Posterior vena cava (tissue), 2 donors: ENCODE data around the gene TSPAN9. TPM values are rescaled to one million over a fixed set of nuclear protein-coding genes. Genes with fewer than 3 reads are reported as not detected.

Source experiments
- DNase-seq: peaks from one replicate; pipeline ENCODE4 v3.0.0-alpha.2; 2020; ENCODE audit warnings: low spot score
- intact Hi-C, 2 donors: fragments of 100-400 bp; cut with DNase I; formaldehyde crosslinking; loops; one replicate each; pipeline versions ENCODE4 v1.14.1 to v1.14.2; 2022 to 2023
- total RNA-seq, 2 donors: library from RNA; stranded (reverse); fragmentation: NEBNext Ultra II Directional; extraction: Animal tissue kit (Norgen Biotek cat#: 25700); gene quantifications; one replicate each; pipeline ENCODE4 v1.2.1, GENCODE V29; 2021
- donor health status: DM: yes; HTN: yes; CAD: no.
- donor health status: DM: yes; HTN: yes; CAD: no.

Gene TSPAN9
- total RNA-seq, 2 donors from 2014 or later = 34.2 to 38.5 TPM

GRCh38 chr12:3115078-3115477 lies 37.9 kb downstream of the TSPAN9 start:
- intact Hi-C loops = loop anchor here (5.0 to 10.0 kb wide), 2 partner anchors 38 to 470 kb away; partner anchors contain the start of gene TSPAN9 (in 1 of the 2)
- DNase-seq = no peak

GRCh38 chr12:3116106-3116844 lies 39.1 kb downstream of the TSPAN9 start:
- DNase-seq = no peak
- intact Hi-C loops = loop anchor here (5.0 to 10.0 kb wide), 2 partner anchors 39 to 469 kb away; partner anchors contain the start of gene TSPAN9 (in 1 of the 2)

- intact Hi-C loops = loop anchor here (5.0 to 10.0 kb wide), 2 partner anchors 40 to 468 kb away; partner anchors contain the start of gene TSPAN9 (in 1 of the 2)
- no peak for DNase-seq
Observed at GRCh38 chr12:3117144-3117581, 40.0 kb downstream of the TSPAN9 start.

- DNase-seq = no peak
- intact Hi-C loops = loop anchor here (5.0 to 10.0 kb wide), 2 partner anchors 40 to 467 kb away; partner anchors contain the start of gene TSPAN9 (in 1 of the 2)
Observed at GRCh38 chr12:3117591-3118015, 40.4 kb downstream of the TSPAN9 start.

- intact Hi-C loops = loop anchor here (5.0 to 10.0 kb wide), 2 partner anchors 42 to 466 kb away; partner anchors contain the start of gene TSPAN9 (in 1 of the 2)
- no peak for DNase-seq
Observed at GRCh38 chr12:3119192-3119755, 42.1 kb downstream of the TSPAN9 start.

- intact Hi-C loops = loop anchor here (5.0 to 10.0 kb wide), 2 partner anchors 43 to 465 kb away; partner anchors contain the start of gene TSPAN9 (in 1 of the 2)
- DNase-seq = no peak
Observed at GRCh38 chr12:3119756-3120601, 42.8 kb downstream of the TSPAN9 start.

- intact Hi-C loops = no loop called here
- DNase-seq = no peak
Observed at GRCh38 chr12:3120701-3121100, 43.5 kb downstream of the TSPAN9 start.

- no peak for DNase-seq
- intact Hi-C loops = no loop called here
Observed at GRCh38 chr12:3122841-3123678, 45.9 kb downstream of the TSPAN9 start.

GRCh38 chr12:3123729-3124128 lies 46.5 kb downstream of the TSPAN9 start:
- intact Hi-C loops = no loop called here
- DNase-seq = no peak

- intact Hi-C loops = no loop called here
- DNase-seq = no peak
Observed at GRCh38 chr12:3124917-3125316, 47.7 kb downstream of the TSPAN9 start.

- intact Hi-C loops = no loop called here
- no peak for DNase-seq
Observed at GRCh38 chr12:3125674-3126073, 48.5 kb downstream of the TSPAN9 start.

GRCh38 chr12:3127832-3128231 lies 50.7 kb downstream of the TSPAN9 start:
- intact Hi-C loops = no loop called here
- no peak for DNase-seq

GRCh38 chr12:3128498-3129293 lies 51.5 kb downstream of the TSPAN9 start:
- intact Hi-C loops = no loop called here
- DNase-seq = no peak

GRCh38 chr12:3129301-3130056 lies 52.3 kb downstream of the TSPAN9 start:
- no peak for DNase-seq
- intact Hi-C loops = no loop called here

- DNase-seq = peak; percentile 81
- intact Hi-C loops = no loop called here
Observed at GRCh38 chr12:3130057-3130830, 53.1 kb downstream of the TSPAN9 start.

GRCh38 chr12:3131129-3131528 lies 54.0 kb downstream of the TSPAN9 start:
- DNase-seq = peak; percentile 52
- intact Hi-C loops = no loop called here
